ENCODE results near the gene KLF11. TPM values are rescaled to one million over a fixed set of nuclear protein-coding genes. Genes with fewer than 3 reads are reported as not detected.

The KLF11 gene
- total and polyA plus RNA-seq, 2 experiments from 2014 or later: 4.8 to 6.6 TPM

DNA sequence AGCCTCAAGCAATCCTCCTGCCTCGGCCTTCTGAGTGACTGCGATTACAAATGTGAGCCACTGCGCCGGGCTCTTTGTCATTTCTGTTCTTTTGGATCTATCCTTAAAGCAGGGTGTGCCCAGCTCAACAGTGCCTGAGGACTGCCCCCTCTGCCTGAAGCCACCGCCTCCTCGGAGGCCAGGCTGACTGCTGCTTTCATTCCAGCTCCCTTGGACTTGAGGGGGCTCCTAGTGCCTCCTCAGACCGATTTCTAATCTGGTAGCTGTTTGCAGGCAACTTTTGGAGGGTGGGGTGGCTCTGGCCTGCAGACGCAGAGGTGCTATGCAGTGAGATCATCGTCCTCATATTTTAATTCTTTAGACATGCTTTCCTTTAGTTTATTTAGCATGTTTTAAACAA lies 35.9 kb upstream of the KLF11 start:
- peak overlapping the region; percentile 36 for H3K9ac ChIP-seq
- H3K4me1 ChIP-seq (ENCODE audit: insufficient read depth): peaks cover 20% of the 10 kb centered on the region
- 11% methylated on average over 9 of the region's 9 CpGs for WGBS, 2 experiments (ENCODE audit: low coverage in 1 of 2, low lambda C conversion rate in 2 of 2, missing lambda C conversion rate in 2 of 2)
- DNase-seq: peak; percentile 70
- no peaks in the 10 kb centered on the region for H3K79me2 ChIP-seq (ENCODE audit: insufficient read depth)
- peaks cover 17% of the 10 kb centered on the region for H3F3A ChIP-seq (ENCODE audit: insufficient read depth)
- peak overlapping the region; percentile 55 for H3K4me2 ChIP-seq (ENCODE audit: unreplicated experiment)
- peak overlapping the region; percentile 63 for H3K27ac ChIP-seq
- H3K9me3 ChIP-seq (ENCODE audit: low read depth): no peaks in the 10 kb centered on the region
- no peak overlapping the region for H3K4me3 ChIP-seq
- no peak for TF ChIP-seq EZH2 (IDR thresholded peaks at IDR 0.05; ENCODE audit: insufficient read depth, poor library complexity, severe bottlenecking)
- no peak for TF ChIP-seq EZH2phosphoT487 (IDR thresholded peaks at IDR 0.05; ENCODE audit: insufficient read depth, low read depth)
- in situ Hi-C loops (cut with MboI): no loop called here
- H2AFZ ChIP-seq: peak overlapping the region; percentile 46
- no peaks in the 10 kb centered on the region for H3K27me3 ChIP-seq (replicated peaks; ENCODE audit: insufficient read depth)
- no peaks in the 10 kb centered on the region for H4K20me1 ChIP-seq (ENCODE audit: insufficient read depth)
- H3K9me2 ChIP-seq (ENCODE audit: insufficient read depth): no peaks in the 10 kb centered on the region
- H3K36me3 ChIP-seq (ENCODE audit: low read depth): no peaks in the 10 kb centered on the region

DNA sequence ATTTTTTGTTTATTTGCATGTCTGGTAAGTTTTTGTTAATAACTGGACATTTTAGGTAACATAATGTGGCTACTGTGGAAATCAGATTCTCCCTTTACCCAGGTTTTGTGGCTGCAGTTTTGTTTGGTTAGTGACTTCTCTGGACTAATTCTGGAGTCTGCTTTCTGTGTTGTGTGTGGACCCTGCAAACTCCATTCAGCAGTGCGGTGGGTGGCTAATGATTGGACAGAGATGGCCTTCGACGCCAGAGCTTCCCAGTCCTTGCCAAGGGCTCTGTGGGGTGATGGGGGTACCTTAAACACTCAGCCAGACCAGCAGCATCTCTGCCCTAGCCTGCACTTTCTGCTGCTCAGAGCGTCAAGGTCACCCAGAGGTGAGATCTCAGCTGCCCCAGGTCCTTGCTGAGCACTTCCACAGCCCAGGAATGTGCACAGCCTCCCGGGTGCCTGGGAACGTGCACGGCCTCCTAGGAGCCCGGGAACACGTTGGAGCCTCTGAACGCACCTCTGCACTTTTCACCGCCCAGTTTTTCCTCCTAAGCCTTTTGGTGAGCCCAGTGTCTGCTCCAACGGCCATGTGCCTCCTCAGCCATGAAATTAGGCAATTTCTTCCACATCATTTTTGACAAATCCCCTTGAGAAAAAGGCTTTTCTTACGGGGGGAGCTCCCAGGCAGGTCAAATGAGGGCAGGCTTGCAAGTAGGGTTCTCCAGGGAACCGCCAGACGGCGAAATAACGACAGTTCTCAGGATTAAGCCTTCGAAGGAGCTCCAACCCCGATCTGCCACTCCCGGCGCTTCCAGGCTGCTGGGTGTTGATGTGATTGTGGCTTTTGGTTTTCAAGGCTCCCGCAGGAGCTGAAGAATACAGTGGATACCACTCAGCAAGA lies 35.2 kb upstream of the KLF11 start:
- no peak overlapping the region for H3K4me3 ChIP-seq
- H3K27me3 ChIP-seq (replicated peaks; ENCODE audit: insufficient read depth): no peaks in the 10 kb centered on the region
- in situ Hi-C loops (cut with MboI): no loop called here
- H3K9ac ChIP-seq: peak overlapping the region; percentile 36; the same call in 1 of the 2 replicates
- peaks cover 20% of the 10 kb centered on the region for H3K4me1 ChIP-seq (ENCODE audit: insufficient read depth)
- no peaks in the 10 kb centered on the region for H3K36me3 ChIP-seq (ENCODE audit: low read depth)
- H3K27ac ChIP-seq: peak overlapping the region; percentile 63; the same call in 1 of the 2 replicates
- TF ChIP-seq EZH2 (IDR thresholded peaks at IDR 0.05; ENCODE audit: insufficient read depth, poor library complexity, severe bottlenecking) (no peak), EZH2phosphoT487 (IDR thresholded peaks at IDR 0.05; ENCODE audit: insufficient read depth, low read depth) (no peak)
- H3K9me2 ChIP-seq (ENCODE audit: insufficient read depth): no peaks in the 10 kb centered on the region
- DNase-seq: peak; percentile 23
- WGBS, 2 experiments (ENCODE audit: low coverage in 1 of 2, low lambda C conversion rate in 2 of 2, missing lambda C conversion rate in 2 of 2): 38 to 39% methylated on average over 22 of the region's 22 CpGs
- peak overlapping the region; percentile 55 for H3K4me2 ChIP-seq (ENCODE audit: unreplicated experiment)
- H4K20me1 ChIP-seq (ENCODE audit: insufficient read depth): no peaks in the 10 kb centered on the region
- H3F3A ChIP-seq (ENCODE audit: insufficient read depth): peaks cover 17% of the 10 kb centered on the region
- no peaks in the 10 kb centered on the region for H3K79me2 ChIP-seq (ENCODE audit: insufficient read depth)
- H2AFZ ChIP-seq: peak overlapping the region; percentile 46
- H3K9me3 ChIP-seq (ENCODE audit: low read depth): no peaks in the 10 kb centered on the region

GRCh38 chr2:10008809-10009176 lies 34.6 kb upstream of the KLF11 start:
- WGBS, 2 experiments (ENCODE audit: low coverage in 1 of 2, low lambda C conversion rate in 2 of 2, missing lambda C conversion rate in 2 of 2): 65 to 76% methylated on average over 9 of the region's 9 CpGs
- Histone ChIP-seq H2AFZ (peak overlapping the region; percentile 46), H3K36me3 (ENCODE audit: low read depth) (no peaks in the 10 kb centered on the region), H3F3A (ENCODE audit: insufficient read depth) (peaks cover 17% of the 10 kb centered on the region), H3K27me3 (replicated peaks; ENCODE audit: insufficient read depth) (no peaks in the 10 kb centered on the region), H3K27ac (no peak overlapping the region), H3K9me3 (ENCODE audit: low read depth) (no peaks in the 10 kb centered on the region), H4K20me1 (ENCODE audit: insufficient read depth) (no peaks in the 10 kb centered on the region), H3K4me2 (ENCODE audit: unreplicated experiment) (no peak overlapping the region), H3K9ac (no peak overlapping the region), H3K4me3 (no peak overlapping the region), H3K4me1 (ENCODE audit: insufficient read depth) (peaks cover 20% of the 10 kb centered on the region), H3K79me2 (ENCODE audit: insufficient read depth) (no peaks in the 10 kb centered on the region), H3K9me2 (ENCODE audit: insufficient read depth) (no peaks in the 10 kb centered on the region)
- no peak for DNase-seq
- in situ Hi-C loops (cut with MboI): no loop called here
- TF ChIP-seq EZH2phosphoT487 (IDR thresholded peaks at IDR 0.05; ENCODE audit: insufficient read depth, low read depth) (no peak), EZH2 (IDR thresholded peaks at IDR 0.05; ENCODE audit: insufficient read depth, poor library complexity, severe bottlenecking) (no peak)

- H3K27ac ChIP-seq: no peak overlapping the region
- no peak overlapping the region for H3K9ac ChIP-seq
- TF ChIP-seq EZH2phosphoT487 (IDR thresholded peaks at IDR 0.05; ENCODE audit: insufficient read depth, low read depth): no peak
- TF ChIP-seq EZH2 (IDR thresholded peaks at IDR 0.05; ENCODE audit: insufficient read depth, poor library complexity, severe bottlenecking): no peak
- no peak overlapping the region for H2AFZ ChIP-seq
- H3K27me3 ChIP-seq (replicated peaks; ENCODE audit: insufficient read depth): no peaks in the 10 kb centered on the region
- no peaks in the 10 kb centered on the region for H3K36me3 ChIP-seq (ENCODE audit: low read depth)
- no peaks in the 10 kb centered on the region for H4K20me1 ChIP-seq (ENCODE audit: insufficient read depth)
- H3K9me3 ChIP-seq (ENCODE audit: low read depth): no peaks in the 10 kb centered on the region
- WGBS, 2 experiments (ENCODE audit: low coverage in 1 of 2, low lambda C conversion rate in 2 of 2, missing lambda C conversion rate in 2 of 2): 89 to 91% methylated on average over 18 to 19 of the region's 19 CpGs
- in situ Hi-C loops (cut with MboI): no loop called here
- no peaks in the 10 kb centered on the region for H3K79me2 ChIP-seq (ENCODE audit: insufficient read depth)
- no peak overlapping the region for H3K4me2 ChIP-seq (ENCODE audit: unreplicated experiment)
- H3F3A ChIP-seq (ENCODE audit: insufficient read depth): peaks cover 17% of the 10 kb centered on the region
- peaks cover 20% of the 10 kb centered on the region for H3K4me1 ChIP-seq (ENCODE audit: insufficient read depth)
- H3K4me3 ChIP-seq: no peak overlapping the region
- DNase-seq: no peak
- no peaks in the 10 kb centered on the region for H3K9me2 ChIP-seq (ENCODE audit: insufficient read depth)
Measured at GRCh38 chr2:10009271-10009810, 34.0 kb upstream of the KLF11 start.

Measured in GM23248 (cell line).